K562 (cell line): ENCODE data around the gene DLGAP3. TPM values are rescaled to one million over a fixed set of nuclear protein-coding genes. Genes with fewer than 3 reads are reported as not detected.
A peak's percentile ranks its signal among the peaks of the same experiment; 100 is the strongest.

Experiments
- CBX5 ChIP-seq: IDR thresholded peaks from 2 replicates; pipeline ENCODE4 v1.6.1; 2014; ENCODE audit warnings: low read depth, borderline replicate concordance
- GTF2E2 ChIP-seq: fragments of 200-800 bp; sonication (Bioruptor generic); IDR thresholded peaks from 2 replicates; pipeline ENCODE4 v1.6.1; 2016; ENCODE audit warnings: missing genetic modification characterization, missing compliant biosample characterization
- HDAC1 ChIP-seq, 2 experiments: fragments of 450-650 bp; IDR thresholded peaks; 2 replicates each; pipeline ENCODE4 v1.6.1; 2016 to 2017; ENCODE audit warnings: inconsistent platforms in 1 of 2, mild to moderate bottlenecking in 1 of 2, moderate library complexity in 1 of 2
- HLTF ChIP-seq: fragments of 450-650 bp; IDR thresholded peaks from 2 replicates; pipeline ENCODE4 v1.6.1; 2016
- NFE2L1 ChIP-seq: fragments of 450-650 bp; IDR thresholded peaks from 2 replicates; pipeline ENCODE4 v1.6.1; 2016; ENCODE audit warnings: missing genetic modification characterization, low read depth, mild to moderate bottlenecking, missing compliant biosample characterization, moderate library complexity, borderline replicate concordance
- POLR2AphosphoS2 ChIP-seq: IDR thresholded peaks from 2 replicates; pipeline ENCODE4 v1.6.1; 2012; ENCODE audit warnings: low read length, improper control_type of control experiment
- SRSF9 ChIP-seq: fragments of 200-400 bp; formaldehyde crosslinking; IDR thresholded peaks from 2 replicates; pipeline ENCODE4 v1.6.1; 2017; ENCODE audit warnings: low read depth, low read length, borderline replicate concordance
- YBX1 ChIP-seq: fragments of 450-650 bp; IDR thresholded peaks from 2 replicates; pipeline ENCODE4 v1.7.1; 2016; ENCODE audit warnings: mild to moderate bottlenecking
- ZNF699 ChIP-seq: fragments of 250-450 bp; sonication (Bioruptor Pico); IDR thresholded peaks from 2 replicates; pipeline ENCODE4 v1.8.0; 2021; ENCODE audit warnings: mild to moderate bottlenecking, moderate library complexity; ENCODE audit not compliant: insufficient replicate concordance
- polyA plus RNA-seq, 8 experiments: library from polyadenylated mRNA; depleted of rRNA in 4 of 8; stranded (reverse) in 5 of 8; unstranded in 3 of 8; fragments of >200 nt; fragmentation: Nextera tagmentation in 2 of 8; fragmentation: Illumina TruSeq in 1 of 8; extraction: Ambion mirVana in 2 of 8; extraction: Trizol in 1 of 8; gene quantifications; 2 replicates each; pipeline versions ENCODE4 v1.2.1 to v1.2.3, GENCODE V29; 2011 to 2014; ENCODE audit warnings: inconsistent platforms in 1 of 8, missing spikeins in 1 of 8
- total RNA-seq, 7 experiments: library from RNA; depleted of rRNA in 6 of 7; stranded (reverse); fragments of >200 nt in 6 of 7; fragmentation: Illumina TruSeq in 2 of 7; extraction: Trizol in 2 of 7; gene quantifications; 2 replicates each; pipeline versions ENCODE4 v1.2.1 to v1.2.3, GENCODE V29; 2011 to 2021; ENCODE audit warnings: low replicate concordance in 1 of 7
- TF ChIP-seq, protein P1 (sequence below): fragments of 450-650 bp; IDR thresholded peaks from 2 replicates; pipeline ENCODE4 v1.6.1; 2016; ENCODE audit warnings: missing biosample characterization, missing genetic modification characterization
- TF ChIP-seq, protein P2 (sequence below): fragments of 450-650 bp; formaldehyde crosslinking; IDR thresholded peaks from 2 replicates; pipeline ENCODE4 v1.4.0; 2020; ENCODE audit warnings: mild to moderate bottlenecking, moderate library complexity
- TF ChIP-seq, protein P3 (sequence below): fragments of 250-450 bp; sonication (Bioruptor Pico); IDR thresholded peaks from 2 replicates; pipeline ENCODE4 v1.8.0; 2022; ENCODE audit warnings: moderate library complexity, mild to moderate bottlenecking, inconsistent platforms
- TF ChIP-seq, protein P4 (sequence below): fragments of 250-450 bp; sonication (Bioruptor Pico); IDR thresholded peaks from 2 replicates; pipeline ENCODE4 v1.4.0; 2020
- TF ChIP-seq, protein P5 (sequence below): fragments of 450-650 bp; IDR thresholded peaks from 2 replicates; pipeline ENCODE4 v1.6.1; 2016

Gene DLGAP3
- total and polyA plus RNA-seq, 9 of the 15 experiments (the other 6 are each of a cell fraction or from before 2014, with no cell fraction given) = 0.01 to 0.16 (median 0.07) TPM; not detected in 6

DNA sequence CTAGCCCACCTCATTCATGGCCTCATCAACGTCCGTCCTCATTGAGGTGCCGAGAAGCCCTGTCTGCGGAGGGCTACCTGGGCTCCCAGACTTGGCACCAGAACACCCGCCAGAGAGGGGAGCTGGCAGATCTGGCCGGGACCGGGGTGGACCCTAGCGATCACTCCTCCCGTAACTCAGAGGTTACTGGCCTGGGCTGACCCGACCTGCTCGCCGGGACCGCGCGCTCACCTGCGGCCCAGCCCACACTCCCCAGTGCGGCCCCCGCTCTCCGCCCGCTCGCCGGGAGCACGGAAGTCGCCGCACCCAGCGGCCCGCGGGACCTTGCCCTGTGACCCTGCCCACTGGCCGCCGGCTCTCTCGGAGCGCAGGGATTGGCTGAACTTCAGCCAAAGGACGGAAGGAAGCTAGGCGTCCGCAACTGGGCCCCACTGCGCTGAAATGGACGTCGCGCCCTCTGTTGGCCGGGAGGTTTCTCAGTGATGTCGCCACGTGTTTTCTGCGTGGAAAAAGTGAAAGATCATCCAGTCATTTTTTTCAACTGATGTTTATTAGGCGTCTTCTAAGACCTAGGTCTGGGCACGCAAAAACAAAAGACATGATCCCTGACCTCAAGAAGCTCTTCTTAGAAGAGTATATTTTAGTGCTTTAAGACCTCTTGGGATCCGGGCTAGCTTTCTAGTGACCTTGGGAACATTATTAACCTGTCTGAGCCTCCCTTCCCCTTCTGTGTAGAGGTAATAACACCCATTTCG, 69.8 kb downstream of the DLGAP3 start, which contains the start of gene SMIM12 (continued):
- TF ChIP-seq ZNF699 (CRISPR knock-in tag) = no peak
- TF ChIP-seq, protein P1, sequence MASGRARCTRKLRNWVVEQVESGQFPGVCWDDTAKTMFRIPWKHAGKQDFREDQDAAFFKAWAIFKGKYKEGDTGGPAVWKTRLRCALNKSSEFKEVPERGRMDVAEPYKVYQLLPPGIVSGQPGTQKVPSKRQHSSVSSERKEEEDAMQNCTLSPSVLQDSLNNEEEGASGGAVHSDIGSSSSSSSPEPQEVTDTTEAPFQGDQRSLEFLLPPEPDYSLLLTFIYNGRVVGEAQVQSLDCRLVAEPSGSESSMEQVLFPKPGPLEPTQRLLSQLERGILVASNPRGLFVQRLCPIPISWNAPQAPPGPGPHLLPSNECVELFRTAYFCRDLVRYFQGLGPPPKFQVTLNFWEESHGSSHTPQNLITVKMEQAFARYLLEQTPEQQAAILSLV (tag) = no peak
- TF ChIP-seq HLTF = no peak
- TF ChIP-seq CBX5 = peak; percentile 31; the same call in 1 of the 2 replicates
- TF ChIP-seq, protein P2, sequence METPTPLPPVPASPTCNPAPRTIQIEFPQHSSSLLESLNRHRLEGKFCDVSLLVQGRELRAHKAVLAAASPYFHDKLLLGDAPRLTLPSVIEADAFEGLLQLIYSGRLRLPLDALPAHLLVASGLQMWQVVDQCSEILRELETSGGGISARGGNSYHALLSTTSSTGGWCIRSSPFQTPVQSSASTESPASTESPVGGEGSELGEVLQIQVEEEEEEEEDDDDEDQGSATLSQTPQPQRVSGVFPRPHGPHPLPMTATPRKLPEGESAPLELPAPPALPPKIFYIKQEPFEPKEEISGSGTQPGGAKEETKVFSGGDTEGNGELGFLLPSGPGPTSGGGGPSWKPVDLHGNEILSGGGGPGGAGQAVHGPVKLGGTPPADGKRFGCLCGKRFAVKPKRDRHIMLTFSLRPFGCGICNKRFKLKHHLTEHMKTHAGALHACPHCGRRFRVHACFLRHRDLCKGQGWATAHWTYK (CRISPR knock-in tag) = peak; percentile 50; the same call in 1 of the 2 replicates
- no peak for TF ChIP-seq GTF2E2 (tag)
- no peak for TF ChIP-seq YBX1
- TF ChIP-seq, protein P3, sequence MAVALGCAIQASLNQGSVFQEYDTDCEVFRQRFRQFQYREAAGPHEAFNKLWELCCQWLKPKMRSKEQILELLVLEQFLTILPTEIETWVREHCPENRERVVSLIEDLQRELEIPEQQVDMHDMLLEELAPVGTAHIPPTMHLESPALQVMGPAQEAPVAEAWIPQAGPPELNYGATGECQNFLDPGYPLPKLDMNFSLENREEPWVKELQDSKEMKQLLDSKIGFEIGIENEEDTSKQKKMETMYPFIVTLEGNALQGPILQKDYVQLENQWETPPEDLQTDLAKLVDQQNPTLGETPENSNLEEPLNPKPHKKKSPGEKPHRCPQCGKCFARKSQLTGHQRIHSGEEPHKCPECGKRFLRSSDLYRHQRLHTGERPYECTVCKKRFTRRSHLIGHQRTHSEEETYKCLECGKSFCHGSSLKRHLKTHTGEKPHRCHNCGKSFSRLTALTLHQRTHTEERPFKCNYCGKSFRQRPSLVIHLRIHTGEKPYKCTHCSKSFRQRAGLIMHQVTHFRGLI (CRISPR knock-in tag) = no peak
- TF ChIP-seq, protein P4, sequence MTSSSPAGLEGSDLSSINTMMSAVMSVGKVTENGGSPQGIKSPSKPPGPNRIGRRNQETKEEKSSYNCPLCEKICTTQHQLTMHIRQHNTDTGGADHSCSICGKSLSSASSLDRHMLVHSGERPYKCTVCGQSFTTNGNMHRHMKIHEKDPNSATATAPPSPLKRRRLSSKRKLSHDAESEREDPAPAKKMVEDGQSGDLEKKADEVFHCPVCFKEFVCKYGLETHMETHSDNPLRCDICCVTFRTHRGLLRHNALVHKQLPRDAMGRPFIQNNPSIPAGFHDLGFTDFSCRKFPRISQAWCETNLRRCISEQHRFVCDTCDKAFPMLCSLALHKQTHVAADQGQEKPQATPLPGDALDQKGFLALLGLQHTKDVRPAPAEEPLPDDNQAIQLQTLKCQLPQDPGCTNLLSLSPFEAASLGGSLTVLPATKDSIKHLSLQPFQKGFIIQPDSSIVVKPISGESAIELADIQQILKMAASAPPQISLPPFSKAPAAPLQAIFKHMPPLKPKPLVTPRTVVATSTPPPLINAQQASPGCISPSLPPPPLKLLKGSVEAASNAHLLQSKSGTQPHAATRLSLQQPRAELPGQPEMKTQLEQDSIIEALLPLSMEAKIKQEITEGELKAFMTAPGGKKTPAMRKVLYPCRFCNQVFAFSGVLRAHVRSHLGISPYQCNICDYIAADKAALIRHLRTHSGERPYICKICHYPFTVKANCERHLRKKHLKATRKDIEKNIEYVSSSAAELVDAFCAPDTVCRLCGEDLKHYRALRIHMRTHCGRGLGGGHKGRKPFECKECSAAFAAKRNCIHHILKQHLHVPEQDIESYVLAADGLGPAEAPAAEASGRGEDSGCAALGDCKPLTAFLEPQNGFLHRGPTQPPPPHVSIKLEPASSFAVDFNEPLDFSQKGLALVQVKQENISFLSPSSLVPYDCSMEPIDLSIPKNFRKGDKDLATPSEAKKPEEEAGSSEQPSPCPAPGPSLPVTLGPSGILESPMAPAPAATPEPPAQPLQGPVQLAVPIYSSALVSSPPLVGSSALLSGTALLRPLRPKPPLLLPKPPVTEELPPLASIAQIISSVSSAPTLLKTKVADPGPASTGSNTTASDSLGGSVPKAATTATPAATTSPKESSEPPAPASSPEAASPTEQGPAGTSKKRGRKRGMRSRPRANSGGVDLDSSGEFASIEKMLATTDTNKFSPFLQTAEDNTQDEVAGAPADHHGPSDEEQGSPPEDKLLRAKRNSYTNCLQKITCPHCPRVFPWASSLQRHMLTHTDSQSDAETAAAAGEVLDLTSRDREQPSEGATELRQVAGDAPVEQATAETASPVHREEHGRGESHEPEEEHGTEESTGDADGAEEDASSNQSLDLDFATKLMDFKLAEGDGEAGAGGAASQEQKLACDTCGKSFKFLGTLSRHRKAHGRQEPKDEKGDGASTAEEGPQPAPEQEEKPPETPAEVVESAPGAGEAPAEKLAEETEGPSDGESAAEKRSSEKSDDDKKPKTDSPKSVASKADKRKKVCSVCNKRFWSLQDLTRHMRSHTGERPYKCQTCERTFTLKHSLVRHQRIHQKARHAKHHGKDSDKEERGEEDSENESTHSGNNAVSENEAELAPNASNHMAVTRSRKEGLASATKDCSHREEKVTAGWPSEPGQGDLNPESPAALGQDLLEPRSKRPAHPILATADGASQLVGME (CRISPR knock-in tag) = 0 out of 2 replicates have a peak, but pooled peaks have one; percentile 31
- TF ChIP-seq, protein P5, sequence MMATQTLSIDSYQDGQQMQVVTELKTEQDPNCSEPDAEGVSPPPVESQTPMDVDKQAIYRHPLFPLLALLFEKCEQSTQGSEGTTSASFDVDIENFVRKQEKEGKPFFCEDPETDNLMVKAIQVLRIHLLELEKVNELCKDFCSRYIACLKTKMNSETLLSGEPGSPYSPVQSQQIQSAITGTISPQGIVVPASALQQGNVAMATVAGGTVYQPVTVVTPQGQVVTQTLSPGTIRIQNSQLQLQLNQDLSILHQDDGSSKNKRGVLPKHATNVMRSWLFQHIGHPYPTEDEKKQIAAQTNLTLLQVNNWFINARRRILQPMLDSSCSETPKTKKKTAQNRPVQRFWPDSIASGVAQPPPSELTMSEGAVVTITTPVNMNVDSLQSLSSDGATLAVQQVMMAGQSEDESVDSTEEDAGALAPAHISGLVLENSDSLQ = no peak
- no peak; the same call in 1 of the 2 replicates for TF ChIP-seq NFE2L1 (tag)
- TF ChIP-seq HDAC1 (IDR thresholded peaks at IDR 0.05) = peak in 1 of 2 experiments; percentile 86; a peak in 2 of 4 replicates
- no peak; the same call in 1 of the 2 replicates for TF ChIP-seq POLR2AphosphoS2
- no peak for TF ChIP-seq SRSF9
